Measurements from ENCODE around the gene CNIH2. TPM values are rescaled to one million over a fixed set of nuclear protein-coding genes. Genes with fewer than 3 reads are reported as not detected.
"Not testable (repeated sequence)": the region's sequence is repeated elsewhere in the genome, so short reads cannot be mapped to it uniquely, and the experiment has no call there.

CNIH2 gene
- total and polyA plus RNA-seq, 9 of the 15 experiments (the other 6 are each of a cell fraction or from before 2014, with no cell fraction given): 0.26 to 0.89 (median 0.40) TPM; not detected in 4

- BruUV-seq (replicated peaks): no TSS peak
- no peak overlapping the region for H3K9ac ChIP-seq (ENCODE audit: insufficient read depth in 1 of 2, low read depth in 2 of 2, low read length in 2 of 2)
- 46% methylated on average over 7 of the region's 7 CpGs for WGBS (ENCODE audit: insufficient coverage, low coverage, missing lambda C conversion rate)
- DNase-seq (ENCODE audit: extremely low read depth in 1 of 4, low spot score in 3 of 4) (no peak), ATAC-seq (peak; percentile 44; the same call in 2 of the 3 replicates), FAIRE-seq (no peak)
- H3K9me1 ChIP-seq (ENCODE audit: control insufficient read depth, insufficient read depth, low read length): no peaks in the 10 kb centered on the region
- in situ Hi-C loops (cut with MboI) (no loop called here), intact Hi-C loops (cut with micrococcal nuclease) (no loop called here)
- 0 out of 2 replicates have a peak, but pooled peaks cover 4% of the 10 kb centered on the region for H4K20me1 ChIP-seq (replicated peaks; ENCODE audit: control insufficient read depth, insufficient read depth, low read length)
- no peak overlapping the region for H3K4me2 ChIP-seq (ENCODE audit: insufficient read depth, low read length)
- H3K4me1 ChIP-seq (replicated peaks in 1 of 2; ENCODE audit: control insufficient read depth in 2 of 2, insufficient read depth in 2 of 2, low read length in 2 of 2): peaks cover 3% of the 10 kb centered on the region in 2 experiments; a peak in 4 of 5 replicates
- no peaks in the 10 kb centered on the region for H3K79me2 ChIP-seq (ENCODE audit: control insufficient read depth, insufficient read depth, low read length)
- H2AFZ ChIP-seq (ENCODE audit: low read depth, low read length): no peak overlapping the region
- TF ChIP-seq ZNF639 (CRISPR knock-in tag; conservative IDR thresholded peaks at IDR 0.05 in 1 of 2, IDR thresholded peaks at IDR 0.05 in 1 of 2): no peak
- TF ChIP-seq CEBPZ (IDR thresholded peaks at IDR 0.05; ENCODE audit: borderline replicate concordance, low read depth, low read length): no peak
- TF ChIP-seq SNRNP70 (optimal IDR thresholded peaks at IDR 0.05; ENCODE audit: low read depth, low read length): no peak
- no peak for TF ChIP-seq E4F1 (CRISPR knock-in tag; IDR thresholded peaks at IDR 0.05; ENCODE audit: borderline replicate concordance)
- CTCF ChIA-PET (ENCODE audit: low intra/inter-chr PET ratio): no interaction called here
- H3K36me3 ChIP-seq (ENCODE audit: control insufficient read depth, insufficient read depth, low read length): no peaks in the 10 kb centered on the region
- H3K27ac ChIP-seq (ENCODE audit: extremely low read depth, low read depth, low read length): no peak overlapping the region
- H3K4me3 ChIP-seq: no peak overlapping the region
- POLR2A ChIA-PET: interaction anchor here (1.0 kb wide), 1 partner anchor 11 kb away, joined by 3 read pairs; no protein-coding TSS in a partner anchor
- H3K9me3 ChIP-seq (replicated peaks; ENCODE audit: control insufficient read depth, insufficient read depth, low read depth, low read length): no peaks in the 10 kb centered on the region
- no peaks in the 10 kb centered on the region for H3K27me3 ChIP-seq (ENCODE audit: control insufficient read depth in 2 of 2, insufficient read depth in 2 of 2, low read length in 2 of 2)
Measured at GRCh38 chr11:66251809-66252208, 26.2 kb upstream of the CNIH2 start.

- H3K36me3 ChIP-seq (ENCODE audit: control insufficient read depth, insufficient read depth, low read length); DNase-seq (ENCODE audit: extremely low read depth in 1 of 4, low spot score in 3 of 4); H4K20me1 ChIP-seq (replicated peaks; ENCODE audit: control insufficient read depth, insufficient read depth, low read length); in situ Hi-C loops (cut with MboI); H3K9me3 ChIP-seq (replicated peaks; ENCODE audit: control insufficient read depth, insufficient read depth, low read depth, low read length); CTCF ChIA-PET (ENCODE audit: low intra/inter-chr PET ratio); FAIRE-seq; intact Hi-C loops (cut with micrococcal nuclease); H3K9me1 ChIP-seq (ENCODE audit: control insufficient read depth, insufficient read depth, low read length); H3K9ac ChIP-seq (ENCODE audit: insufficient read depth in 1 of 2, low read depth in 2 of 2, low read length in 2 of 2); H3K4me3 ChIP-seq; ATAC-seq; BruUV-seq (replicated peaks); H3K27me3 ChIP-seq (ENCODE audit: control insufficient read depth in 2 of 2, insufficient read depth in 2 of 2, low read length in 2 of 2); H3K4me2 ChIP-seq (ENCODE audit: insufficient read depth, low read length); H2AFZ ChIP-seq (ENCODE audit: low read depth, low read length); H3K27ac ChIP-seq (ENCODE audit: extremely low read depth, low read depth, low read length); H3K79me2 ChIP-seq (ENCODE audit: control insufficient read depth, insufficient read depth, low read length): not testable (repeated sequence)
- 42% methylated on average over 6 of the region's 6 CpGs for WGBS (ENCODE audit: insufficient coverage, low coverage, missing lambda C conversion rate)
- POLR2A ChIA-PET: interaction anchor here (0.7 kb wide), 1 partner anchor 28 kb away, joined by 4 read pairs; no protein-coding TSS in a partner anchor
- H3K4me1 ChIP-seq (replicated peaks in 1 of 2; ENCODE audit: control insufficient read depth in 2 of 2, insufficient read depth in 2 of 2, low read length in 2 of 2): peaks cover 7 to 15% of the 10 kb centered on the region in 2 experiments; a peak in 4 of 5 replicates
Measured at GRCh38 chr11:66253081-66253480, 24.9 kb upstream of the CNIH2 start.

Data from K562 (cell line).